Measurements from ENCODE around the gene FXR2.

FXR2 gene

GRCh38 chr17:7654832-7655540 lies 40.3 kb upstream of the FXR2 start:
- no peak overlapping the region for H2AFZ ChIP-seq (ENCODE audit: low read length)
- H4K20me1 ChIP-seq (ENCODE audit: insufficient read depth, low read length): no peaks in the 10 kb centered on the region
- no peaks in the 10 kb centered on the region for H3K79me2 ChIP-seq (ENCODE audit: insufficient read depth, low read length)
- no peaks in the 10 kb centered on the region for H3K36me3 ChIP-seq (ENCODE audit: insufficient read depth, low read length)
- peaks cover 17% of the 10 kb centered on the region for H3K4me1 ChIP-seq (ENCODE audit: insufficient read depth, low read length, severe bottlenecking)
- no peaks in the 10 kb centered on the region for H3K9me3 ChIP-seq (ENCODE audit: low read length)
- H3K9me2 ChIP-seq (ENCODE audit: low read depth, low read length): no peaks in the 10 kb centered on the region
- H3K27ac ChIP-seq (ENCODE audit: low read depth, low read length, poor library complexity, severe bottlenecking): no peak overlapping the region
- no peak overlapping the region for H3K4me3 ChIP-seq (ENCODE audit: low read depth, low read length, poor library complexity, severe bottlenecking)
- no peak for TF ChIP-seq CTCF (IDR thresholded peaks at IDR 0.05; ENCODE audit: low read length)
- no peak for TF ChIP-seq EZH2 (IDR thresholded peaks at IDR 0.05; ENCODE audit: borderline replicate concordance, low read length)
- H3F3A ChIP-seq (ENCODE audit: insufficient read depth, low read length): no peaks in the 10 kb centered on the region
- peaks cover 12% of the 10 kb centered on the region; the same call in 1 of the 2 replicates for H3K27me3 ChIP-seq (ENCODE audit: insufficient read depth, low read length)
- H3K9ac ChIP-seq (ENCODE audit: low read length): no peak overlapping the region
- H3K4me2 ChIP-seq (ENCODE audit: low read length): no peak overlapping the region

- no peaks in the 10 kb centered on the region for H3K9me3 ChIP-seq (ENCODE audit: low read length)
- no peaks in the 10 kb centered on the region for H3K9me2 ChIP-seq (ENCODE audit: low read depth, low read length)
- no peak overlapping the region for H2AFZ ChIP-seq (ENCODE audit: low read length)
- no peak overlapping the region for H3K27ac ChIP-seq (ENCODE audit: low read depth, low read length, poor library complexity, severe bottlenecking)
- H3K36me3 ChIP-seq (ENCODE audit: insufficient read depth, low read length): no peaks in the 10 kb centered on the region
- H3K4me2 ChIP-seq (ENCODE audit: low read length): no peak overlapping the region
- no peaks in the 10 kb centered on the region for H3K79me2 ChIP-seq (ENCODE audit: insufficient read depth, low read length)
- H3K4me3 ChIP-seq (ENCODE audit: low read depth, low read length, poor library complexity, severe bottlenecking): no peak overlapping the region
- peaks cover 12% of the 10 kb centered on the region; the same call in 1 of the 2 replicates for H3K27me3 ChIP-seq (ENCODE audit: insufficient read depth, low read length)
- peaks cover 17% of the 10 kb centered on the region for H3K4me1 ChIP-seq (ENCODE audit: insufficient read depth, low read length, severe bottlenecking)
- H3K9ac ChIP-seq (ENCODE audit: low read length): no peak overlapping the region
- TF ChIP-seq CTCF (IDR thresholded peaks at IDR 0.05; ENCODE audit: low read length): no peak
- no peak for TF ChIP-seq EZH2 (IDR thresholded peaks at IDR 0.05; ENCODE audit: borderline replicate concordance, low read length)
- H4K20me1 ChIP-seq (ENCODE audit: insufficient read depth, low read length): no peaks in the 10 kb centered on the region
- no peaks in the 10 kb centered on the region for H3F3A ChIP-seq (ENCODE audit: insufficient read depth, low read length)
These were observed 38.0 kb upstream of the FXR2 start for GRCh38 chr17:7652388-7653356.

GRCh38 chr17:7651665-7652387 lies 37.1 kb upstream of the FXR2 start:
- H3K4me1 ChIP-seq (ENCODE audit: insufficient read depth, low read length, severe bottlenecking): peaks cover 17% of the 10 kb centered on the region
- no peaks in the 10 kb centered on the region for H3K9me2 ChIP-seq (ENCODE audit: low read depth, low read length)
- no peaks in the 10 kb centered on the region for H3K79me2 ChIP-seq (ENCODE audit: insufficient read depth, low read length)
- no peak overlapping the region for H3K9ac ChIP-seq (ENCODE audit: low read length)
- no peak overlapping the region for H2AFZ ChIP-seq (ENCODE audit: low read length)
- peaks cover 12% of the 10 kb centered on the region; the same call in 1 of the 2 replicates for H3K27me3 ChIP-seq (ENCODE audit: insufficient read depth, low read length)
- TF ChIP-seq CTCF (IDR thresholded peaks at IDR 0.05; ENCODE audit: low read length): no peak
- TF ChIP-seq EZH2 (IDR thresholded peaks at IDR 0.05; ENCODE audit: borderline replicate concordance, low read length): no peak
- no peaks in the 10 kb centered on the region for H3F3A ChIP-seq (ENCODE audit: insufficient read depth, low read length)
- H3K9me3 ChIP-seq (ENCODE audit: low read length): no peaks in the 10 kb centered on the region
- no peaks in the 10 kb centered on the region for H3K36me3 ChIP-seq (ENCODE audit: insufficient read depth, low read length)
- no peak overlapping the region for H3K4me3 ChIP-seq (ENCODE audit: low read depth, low read length, poor library complexity, severe bottlenecking)
- no peak overlapping the region for H3K4me2 ChIP-seq (ENCODE audit: low read length)
- H3K27ac ChIP-seq (ENCODE audit: low read depth, low read length, poor library complexity, severe bottlenecking): no peak overlapping the region
- no peaks in the 10 kb centered on the region for H4K20me1 ChIP-seq (ENCODE audit: insufficient read depth, low read length)
